ENCODE data around the gene ZSCAN4. TPM values are rescaled to one million over a fixed set of nuclear protein-coding genes. Genes with fewer than 3 reads are reported as not detected.

Gene ZSCAN4
- total and polyA plus RNA-seq, 11 donors, result 0.03 to 0.14 (median 0.11) TPM; not detected in 8

DNA sequence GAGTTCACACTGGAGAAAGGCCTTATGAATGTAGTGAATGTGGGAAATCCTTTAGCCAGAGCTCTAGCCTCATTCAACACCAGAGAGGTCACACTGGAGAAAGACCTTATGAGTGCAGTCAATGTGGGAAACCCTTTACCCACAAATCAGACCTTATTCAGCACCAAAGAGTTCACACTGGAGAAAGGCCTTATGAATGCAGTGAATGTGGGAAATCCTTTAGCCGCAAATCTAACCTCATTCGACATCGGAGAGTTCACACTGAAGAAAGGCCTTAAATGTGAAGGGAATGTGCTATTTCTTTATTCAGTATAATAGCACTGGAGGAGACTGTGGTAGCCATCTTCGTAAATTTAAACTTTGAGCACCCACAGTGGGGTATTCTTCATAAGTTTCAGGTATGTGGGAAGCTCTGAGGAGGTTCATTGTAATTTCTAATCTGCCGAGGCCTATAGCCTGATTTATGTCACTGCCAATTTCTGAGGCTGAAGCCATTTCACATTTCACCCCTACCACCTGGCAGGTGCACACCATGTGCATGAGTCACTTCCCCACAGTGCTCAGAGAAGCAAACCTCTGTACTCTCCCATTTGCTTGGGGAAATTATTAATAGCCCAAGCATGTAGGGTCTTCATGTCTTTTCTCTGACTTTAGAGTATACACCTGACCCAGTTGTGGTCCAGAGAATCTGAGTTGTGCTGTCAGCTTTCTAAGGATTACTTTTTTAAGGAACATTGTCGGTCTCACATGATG is 19.5 kb downstream of the ZSCAN4 start:
- intact Hi-C loops (cut with DNase I), result loop anchor here in 1 of 10 donors (5.0 kb wide), 1 partner anchor 71 kb away; no protein-coding TSS in a partner anchor
- ATAC-seq, result no peak
- peaks cover 0 to 24% (median 7%) of the 10 kb centered on the region in 12 donors for H3K4me1 ChIP-seq
- peaks cover 0 to 100% (median 56%) of the 10 kb centered on the region in 12 donors for H3K9me3 ChIP-seq
- H3K27me3 ChIP-seq, result no peaks in the 10 kb centered on the region
- TF ChIP-seq, protein P1, sequence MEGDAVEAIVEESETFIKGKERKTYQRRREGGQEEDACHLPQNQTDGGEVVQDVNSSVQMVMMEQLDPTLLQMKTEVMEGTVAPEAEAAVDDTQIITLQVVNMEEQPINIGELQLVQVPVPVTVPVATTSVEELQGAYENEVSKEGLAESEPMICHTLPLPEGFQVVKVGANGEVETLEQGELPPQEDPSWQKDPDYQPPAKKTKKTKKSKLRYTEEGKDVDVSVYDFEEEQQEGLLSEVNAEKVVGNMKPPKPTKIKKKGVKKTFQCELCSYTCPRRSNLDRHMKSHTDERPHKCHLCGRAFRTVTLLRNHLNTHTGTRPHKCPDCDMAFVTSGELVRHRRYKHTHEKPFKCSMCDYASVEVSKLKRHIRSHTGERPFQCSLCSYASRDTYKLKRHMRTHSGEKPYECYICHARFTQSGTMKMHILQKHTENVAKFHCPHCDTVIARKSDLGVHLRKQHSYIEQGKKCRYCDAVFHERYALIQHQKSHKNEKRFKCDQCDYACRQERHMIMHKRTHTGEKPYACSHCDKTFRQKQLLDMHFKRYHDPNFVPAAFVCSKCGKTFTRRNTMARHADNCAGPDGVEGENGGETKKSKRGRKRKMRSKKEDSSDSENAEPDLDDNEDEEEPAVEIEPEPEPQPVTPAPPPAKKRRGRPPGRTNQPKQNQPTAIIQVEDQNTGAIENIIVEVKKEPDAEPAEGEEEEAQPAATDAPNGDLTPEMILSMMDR (IDR thresholded peaks at IDR 0.05), result no peak
- no peak for TF ChIP-seq POLR2A (IDR thresholded peaks at IDR 0.05)
- no peak overlapping the region for H3K27ac ChIP-seq
- 94 to 98% (median 98%) methylated on average over 6 of the region's 6 CpGs for WGBS, 4 donors
- no peak overlapping the region for H3K4me3 ChIP-seq
- H3K36me3 ChIP-seq, result peaks cover 0 to 63% (median 25%) of the 10 kb centered on the region in 9 donors
- no peak for DNase-seq

DNA sequence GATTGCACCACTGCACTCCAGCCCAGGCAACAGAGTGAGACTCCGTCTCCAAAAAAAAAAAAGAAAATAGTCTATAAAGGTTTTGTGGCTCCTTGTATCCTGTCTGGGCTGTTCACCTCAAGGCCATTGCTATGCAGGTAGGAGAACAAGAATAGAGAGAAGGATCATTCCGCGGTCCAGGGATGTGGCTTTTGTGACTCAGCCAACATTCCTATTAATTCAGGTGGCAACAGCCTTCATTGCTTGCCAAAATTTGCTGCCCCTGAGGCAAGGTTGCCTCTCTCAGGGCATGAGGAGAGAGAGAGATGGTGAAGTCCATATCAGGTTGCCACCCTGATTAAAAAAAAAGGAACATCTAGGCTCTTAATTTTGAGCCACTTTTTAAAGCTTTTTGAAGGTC is 21.0 kb downstream of the ZSCAN4 start:
- WGBS, 4 donors, result 86 to 98% (median 93%) methylated on average over 3 of the region's 3 CpGs

DNA sequence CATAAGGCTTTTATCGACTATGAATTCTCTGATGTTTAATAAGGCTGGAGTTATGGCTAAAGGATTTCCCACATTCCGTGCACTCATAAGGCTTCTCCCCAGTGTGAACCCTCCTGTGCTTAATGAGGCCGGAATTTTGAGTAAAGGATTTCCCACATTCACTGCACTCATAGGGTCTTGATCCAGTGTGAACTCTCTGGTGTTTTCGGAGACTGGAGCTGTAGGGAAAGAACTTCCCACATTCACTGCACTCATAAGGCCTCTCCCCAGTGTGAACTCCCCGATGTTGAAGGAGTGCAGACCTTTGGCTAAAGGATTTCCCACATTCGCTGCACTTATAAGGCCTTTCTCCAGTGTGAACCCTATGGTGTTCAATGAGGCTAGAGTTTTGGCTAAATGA is 32.9 kb downstream of the ZSCAN4 start:
- WGBS, 4 donors, result 97 to 98% (median 97%) methylated on average over 6 of the region's 6 CpGs
- no peak for ATAC-seq
- TF ChIP-seq POLR2A (IDR thresholded peaks at IDR 0.05), result no peak
- TF ChIP-seq, protein P1 (IDR thresholded peaks at IDR 0.05), result no peak
- Histone ChIP-seq H3K36me3 (peaks cover 0 to 77% (median 42%) of the 10 kb centered on the region in 9 donors), H3K27ac (no peak overlapping the region), H3K4me1 (peaks cover 0 to 17% (median 3%) of the 10 kb centered on the region in 12 donors), H3K4me3 (no peak overlapping the region), H3K9me3 (peaks cover 0 to 94% (median 12%) of the 10 kb centered on the region in 12 donors), H3K27me3 (no peaks in the 10 kb centered on the region)
- no peak for DNase-seq
- intact Hi-C loops (cut with DNase I), result no loop called here

More for the DNA sequence above, 21.0 kb downstream of the ZSCAN4 start:
- Histone ChIP-seq H3K9me3 (peaks cover 0 to 100% (median 52%) of the 10 kb centered on the region in 12 donors), H3K27me3 (no peaks in the 10 kb centered on the region), H3K36me3 (peaks cover 0 to 60% (median 25%) of the 10 kb centered on the region in 9 donors), H3K27ac (no peak overlapping the region), H3K4me1 (peaks cover 0 to 12% (median 0%) of the 10 kb centered on the region in 12 donors), H3K4me3 (no peak overlapping the region)
- no peak for ATAC-seq
- DNase-seq, result no peak
- intact Hi-C loops (cut with DNase I), result loop anchor here in 1 of 10 donors (5.0 kb wide), 1 partner anchor 72 kb away; no protein-coding TSS in a partner anchor
- no peak for TF ChIP-seq POLR2A (IDR thresholded peaks at IDR 0.05)
- TF ChIP-seq, protein P1 (IDR thresholded peaks at IDR 0.05), result no peak

DNA sequence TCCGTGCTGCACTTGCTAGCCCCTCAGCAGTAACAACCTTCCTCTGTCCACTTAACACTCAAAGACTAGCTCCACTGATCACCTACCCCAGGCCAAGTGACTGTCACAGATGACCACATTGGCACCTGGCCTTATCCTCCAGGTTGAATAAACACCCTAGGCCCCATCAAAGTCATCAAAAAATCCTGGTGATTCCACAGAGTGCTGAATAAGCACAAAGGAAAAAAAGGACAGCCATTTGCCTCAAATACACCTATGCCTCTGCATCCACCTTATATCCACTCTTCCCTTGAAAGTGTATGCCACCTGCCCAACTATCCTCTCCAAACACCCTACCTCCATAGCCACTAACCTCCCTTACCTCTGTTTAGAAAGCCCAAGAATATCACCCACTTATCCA is 37.6 kb downstream of the ZSCAN4 start:
- 97 to 100% (median 100%) methylated on average over 1 of the region's 1 CpG; no CpG with 5 or more reads in 1 of the 4 donors for WGBS, 4 donors
- H3K4me1 ChIP-seq, result peaks cover 0 to 39% (median 14%) of the 10 kb centered on the region in 12 donors
- peaks cover 0 to 89% (median 5%) of the 10 kb centered on the region in 12 donors for H3K9me3 ChIP-seq
- no peaks in the 10 kb centered on the region for H3K27me3 ChIP-seq
- TF ChIP-seq POLR2A (IDR thresholded peaks at IDR 0.05), result no peak
- TF ChIP-seq, protein P1 (IDR thresholded peaks at IDR 0.05), result no peak
- H3K4me3 ChIP-seq, result no peak overlapping the region
- intact Hi-C loops (cut with DNase I), result no loop called here
- DNase-seq (no peak), ATAC-seq (no peak)
- peaks cover 0 to 52% (median 23%) of the 10 kb centered on the region in 9 donors for H3K36me3 ChIP-seq
- no peak overlapping the region for H3K27ac ChIP-seq

Data from heart left ventricle (tissue), 16 donors.